Type B pancreatic cell (in vitro differentiated cells): ENCODE results near the gene AUH. TPM values are rescaled to one million over a fixed set of nuclear protein-coding genes. Genes with fewer than 3 reads are reported as not detected.

Experiments
- DNase-seq: peaks from one replicate; pipeline ENCODE4 v3.0.0; 2021; ENCODE audit warnings: mixed read lengths; ENCODE audit not compliant: unreplicated experiment; ENCODE audit errors: extremely low spot score
- H3K27ac Mint-ChIP-seq: 2 replicates; pipeline ENCODE4 v1.8.0; 2021; ENCODE audit warnings: mild to moderate bottlenecking, mixed read lengths
- H3K27me3 Mint-ChIP-seq: 2 replicates; pipeline ENCODE4 v1.8.0; 2021; ENCODE audit warnings: mixed read lengths
- H3K36me3 Mint-ChIP-seq: 2 replicates; pipeline ENCODE4 v1.8.0; 2021; ENCODE audit warnings: mixed read lengths
- H3K4me1 Mint-ChIP-seq: one replicate; pipeline ENCODE4 v1.8.0; 2021; ENCODE audit warnings: mixed read lengths; ENCODE audit not compliant: unreplicated experiment
- H3K4me3 Mint-ChIP-seq: 2 replicates; pipeline ENCODE4 v1.8.0; 2021; ENCODE audit warnings: mild to moderate bottlenecking, mixed read lengths
- H3K9me3 Mint-ChIP-seq: 2 replicates; pipeline ENCODE4 v1.8.0; 2021; ENCODE audit warnings: mixed read lengths
- total RNA-seq: library from RNA; stranded (reverse); gene quantifications from 2 replicates; pipeline ENCODE4 v1.2.1, GENCODE V29; 2021; ENCODE audit warnings: low replicate concordance
- TF ChIP-seq, protein P1 (sequence below): fragments of 200-600 bp; sonication (generic); conservative IDR thresholded peaks from 2 replicates; pipeline ENCODE4 v1.5.0; 2021; ENCODE audit warnings: antibody characterized with exemption, mild to moderate bottlenecking

The AUH gene
- total RNA-seq, 1 donor from 2014 or later = 25.0 TPM

DNA sequence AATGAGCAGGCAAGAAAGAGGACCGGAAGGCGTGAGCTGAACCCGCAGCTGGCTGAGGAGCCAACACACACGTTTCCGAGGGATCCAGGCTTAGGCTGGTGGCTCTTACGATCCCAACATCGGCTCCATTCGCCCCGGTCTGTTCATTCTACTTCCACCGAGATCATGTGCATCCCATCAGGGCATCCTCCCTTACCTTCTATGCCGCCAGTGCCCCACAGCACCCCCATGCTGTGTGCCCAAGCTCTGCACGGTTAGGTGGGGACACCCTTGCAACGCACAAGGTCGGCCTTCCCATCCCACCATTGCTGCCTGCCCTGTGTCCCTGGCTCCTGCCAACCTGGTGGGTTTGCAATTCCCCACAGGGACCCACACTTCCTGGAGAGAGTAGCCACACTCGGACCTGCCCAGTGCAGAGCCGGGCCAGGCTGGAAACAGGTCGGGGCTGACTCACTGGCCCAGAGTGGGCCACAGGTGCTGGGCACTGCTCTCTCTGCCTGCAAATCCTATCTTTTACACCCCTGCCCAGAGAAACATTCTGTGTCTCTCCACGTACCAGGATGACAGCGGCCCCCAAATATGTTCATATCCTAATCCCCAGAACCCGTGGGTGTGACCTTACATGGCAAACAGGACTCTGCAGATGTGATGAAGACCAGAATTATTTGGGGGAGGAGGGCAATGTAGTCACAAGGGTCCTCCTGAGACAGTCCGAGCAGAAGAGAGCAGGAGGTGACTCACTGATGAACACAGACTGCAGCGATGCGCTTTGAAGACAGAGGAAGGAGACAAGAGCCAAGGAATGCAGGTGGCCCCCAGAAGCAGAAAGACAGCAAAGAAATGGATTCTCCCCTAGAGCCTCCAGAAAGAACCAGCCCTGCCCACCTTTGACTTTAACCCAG, 182.2 kb downstream of the AUH start:
- Mint-ChIP-seq H3K9me3 (no peaks in the 10 kb centered on the region), H3K27ac (no peak overlapping the region), H3K36me3 (no peaks in the 10 kb centered on the region), H3K4me1 (peaks cover 5% of the 10 kb centered on the region), H3K27me3 (no peaks in the 10 kb centered on the region), H3K4me3 (no peak overlapping the region)
- TF ChIP-seq, protein P1, sequence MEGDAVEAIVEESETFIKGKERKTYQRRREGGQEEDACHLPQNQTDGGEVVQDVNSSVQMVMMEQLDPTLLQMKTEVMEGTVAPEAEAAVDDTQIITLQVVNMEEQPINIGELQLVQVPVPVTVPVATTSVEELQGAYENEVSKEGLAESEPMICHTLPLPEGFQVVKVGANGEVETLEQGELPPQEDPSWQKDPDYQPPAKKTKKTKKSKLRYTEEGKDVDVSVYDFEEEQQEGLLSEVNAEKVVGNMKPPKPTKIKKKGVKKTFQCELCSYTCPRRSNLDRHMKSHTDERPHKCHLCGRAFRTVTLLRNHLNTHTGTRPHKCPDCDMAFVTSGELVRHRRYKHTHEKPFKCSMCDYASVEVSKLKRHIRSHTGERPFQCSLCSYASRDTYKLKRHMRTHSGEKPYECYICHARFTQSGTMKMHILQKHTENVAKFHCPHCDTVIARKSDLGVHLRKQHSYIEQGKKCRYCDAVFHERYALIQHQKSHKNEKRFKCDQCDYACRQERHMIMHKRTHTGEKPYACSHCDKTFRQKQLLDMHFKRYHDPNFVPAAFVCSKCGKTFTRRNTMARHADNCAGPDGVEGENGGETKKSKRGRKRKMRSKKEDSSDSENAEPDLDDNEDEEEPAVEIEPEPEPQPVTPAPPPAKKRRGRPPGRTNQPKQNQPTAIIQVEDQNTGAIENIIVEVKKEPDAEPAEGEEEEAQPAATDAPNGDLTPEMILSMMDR = no peak
- peak; percentile 47 for DNase-seq

- H3K27me3 Mint-ChIP-seq = no peaks in the 10 kb centered on the region
Measured at GRCh38 chr9:91178281-91179236, 183.2 kb downstream of the AUH start.

GRCh38 chr9:91177661-91178280, 183.9 kb downstream of the AUH start:
- H3K4me1 Mint-ChIP-seq = peaks cover 5% of the 10 kb centered on the region
- H3K27ac Mint-ChIP-seq = no peak overlapping the region
- H3K27me3 Mint-ChIP-seq = no peaks in the 10 kb centered on the region
- no peaks in the 10 kb centered on the region for H3K9me3 Mint-ChIP-seq
- peak; percentile 31 for DNase-seq
- no peak overlapping the region for H3K4me3 Mint-ChIP-seq
- no peaks in the 10 kb centered on the region for H3K36me3 Mint-ChIP-seq
- TF ChIP-seq, protein P1 = no peak

More at GRCh38 chr9:91178281-91179236, 183.2 kb downstream of the AUH start:
- Mint-ChIP-seq H3K4me1 (peaks cover 5% of the 10 kb centered on the region), H3K4me3 (no peak overlapping the region), H3K27ac (no peak overlapping the region), H3K9me3 (no peaks in the 10 kb centered on the region), H3K36me3 (no peaks in the 10 kb centered on the region)
- peak; percentile 56 for DNase-seq
- TF ChIP-seq, protein P1 = no peak

GRCh38 chr9:91177081-91177480, 184.6 kb downstream of the AUH start:
- TF ChIP-seq, protein P1 = no peak
- Mint-ChIP-seq H3K27me3 (no peaks in the 10 kb centered on the region), H3K4me3 (no peak overlapping the region), H3K36me3 (no peaks in the 10 kb centered on the region), H3K9me3 (peaks cover 4% of the 10 kb centered on the region), H3K4me1 (peaks cover 5% of the 10 kb centered on the region), H3K27ac (no peak overlapping the region)
- DNase-seq = peak; percentile 36

- TF ChIP-seq, protein P1 = no peak
- no peak overlapping the region for H3K27ac Mint-ChIP-seq
- peaks cover 8% of the 10 kb centered on the region for H3K9me3 Mint-ChIP-seq
- H3K4me3 Mint-ChIP-seq = no peak overlapping the region
- H3K4me1 Mint-ChIP-seq = peaks cover 5% of the 10 kb centered on the region
- peak; percentile 39 for DNase-seq
- H3K36me3 Mint-ChIP-seq = no peaks in the 10 kb centered on the region
- no peaks in the 10 kb centered on the region for H3K27me3 Mint-ChIP-seq
Measured at GRCh38 chr9:91176426-91176825, 185.3 kb downstream of the AUH start.
